Measurements from ENCODE around the gene CSF2RB. TPM values are rescaled to one million over a fixed set of nuclear protein-coding genes. Genes with fewer than 3 reads are reported as not detected.

CSF2RB gene
- total RNA-seq, 1 donor from 2014 or later: 19.8 TPM

Other genes with a start within 250 kb of the CSF2RB start
- gene CACNG2, start 209.9 kb upstream of the CSF2RB start, total RNA-seq: not detected in 2 replicates
- gene IFT27, start 137.5 kb upstream of the CSF2RB start, total RNA-seq: 16.5 and 21.1 TPM in 2 replicates
- 0.58 TPM in 1 of 2 replicates, not detected in the other for gene PVALB, start 96.6 kb upstream of the CSF2RB start, total RNA-seq
- 0.41 TPM in 1 of 2 replicates, not detected in the other for gene NCF4, start 52.6 kb upstream of the CSF2RB start, total RNA-seq
- 63.6 and 90.9 TPM in 2 replicates for gene TST, start 105.8 kb downstream of the CSF2RB start, total RNA-seq
- gene MPST, start 106.1 kb downstream of the CSF2RB start, total RNA-seq: 165 and 191 TPM in 2 replicates
- gene KCTD17, start 138.1 kb downstream of the CSF2RB start, total RNA-seq: 35.1 and 46.4 TPM in 2 replicates
- gene TMPRSS6, start 196.1 kb downstream of the CSF2RB start, total RNA-seq: not detected in 2 replicates
- gene IL2RB, start 236.3 kb downstream of the CSF2RB start, total RNA-seq: 0.18 and 0.34 TPM in 2 replicates

Data from glomerular endothelial cell (primary cell).